ENCODE data around the gene NUDCD3.

The NUDCD3 gene

DNA sequence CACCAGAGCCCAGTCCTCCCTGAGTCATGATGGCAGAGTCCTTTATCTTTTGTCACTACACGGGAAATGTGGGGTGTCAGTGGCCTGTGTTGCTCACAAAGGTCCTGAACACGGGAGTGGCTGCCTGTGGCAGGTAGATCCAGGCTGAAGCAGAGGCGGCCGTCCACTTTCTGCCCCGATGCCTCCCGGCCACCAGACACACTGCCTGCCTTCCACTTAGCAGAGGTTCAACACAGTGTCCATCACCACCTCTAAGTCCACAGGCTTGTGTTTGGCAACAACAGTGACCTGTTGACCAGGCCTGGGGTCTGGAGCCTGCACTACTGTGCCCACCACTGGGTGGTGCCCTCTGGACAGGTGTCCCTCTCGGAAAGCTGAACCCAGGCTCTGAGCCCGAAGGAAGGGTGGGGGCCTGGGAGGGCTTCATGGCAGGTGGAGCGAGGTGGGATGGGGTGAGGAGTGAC lies 115.2 kb downstream of the NUDCD3 start:
- no peaks in the 10 kb centered on the region for H3K9me3 ChIP-seq (ENCODE audit: control insufficient read depth, insufficient read depth, low read length)
- no peak overlapping the region for H3K4me2 ChIP-seq (ENCODE audit: low read length)
- H3K4me3 ChIP-seq (ENCODE audit: low read length) = no peak overlapping the region
- H3K4me1 ChIP-seq (ENCODE audit: control insufficient read depth, low read length) = peaks cover 19% of the 10 kb centered on the region
- no peaks in the 10 kb centered on the region for H3K79me2 ChIP-seq (ENCODE audit: control insufficient read depth, low read length)
- peaks cover 12% of the 10 kb centered on the region for H3F3A ChIP-seq (ENCODE audit: control insufficient read depth, insufficient read depth)
- TF ChIP-seq EZH2phosphoT487 (IDR thresholded peaks at IDR 0.05; ENCODE audit: borderline replicate concordance, low read length) = no peak
- TF ChIP-seq, protein P1, sequence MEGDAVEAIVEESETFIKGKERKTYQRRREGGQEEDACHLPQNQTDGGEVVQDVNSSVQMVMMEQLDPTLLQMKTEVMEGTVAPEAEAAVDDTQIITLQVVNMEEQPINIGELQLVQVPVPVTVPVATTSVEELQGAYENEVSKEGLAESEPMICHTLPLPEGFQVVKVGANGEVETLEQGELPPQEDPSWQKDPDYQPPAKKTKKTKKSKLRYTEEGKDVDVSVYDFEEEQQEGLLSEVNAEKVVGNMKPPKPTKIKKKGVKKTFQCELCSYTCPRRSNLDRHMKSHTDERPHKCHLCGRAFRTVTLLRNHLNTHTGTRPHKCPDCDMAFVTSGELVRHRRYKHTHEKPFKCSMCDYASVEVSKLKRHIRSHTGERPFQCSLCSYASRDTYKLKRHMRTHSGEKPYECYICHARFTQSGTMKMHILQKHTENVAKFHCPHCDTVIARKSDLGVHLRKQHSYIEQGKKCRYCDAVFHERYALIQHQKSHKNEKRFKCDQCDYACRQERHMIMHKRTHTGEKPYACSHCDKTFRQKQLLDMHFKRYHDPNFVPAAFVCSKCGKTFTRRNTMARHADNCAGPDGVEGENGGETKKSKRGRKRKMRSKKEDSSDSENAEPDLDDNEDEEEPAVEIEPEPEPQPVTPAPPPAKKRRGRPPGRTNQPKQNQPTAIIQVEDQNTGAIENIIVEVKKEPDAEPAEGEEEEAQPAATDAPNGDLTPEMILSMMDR (IDR thresholded peaks at IDR 0.05; ENCODE audit: low read depth, low read length, poor library complexity, severe bottlenecking) = peak; percentile 50
- H3K36me3 ChIP-seq (ENCODE audit: control insufficient read depth, low read length) = no peaks in the 10 kb centered on the region
- no peaks in the 10 kb centered on the region for H4K20me1 ChIP-seq (ENCODE audit: control insufficient read depth, insufficient read depth, low read depth, low read length)
- H3K27me3 ChIP-seq (ENCODE audit: control insufficient read depth, low read length) = no peaks in the 10 kb centered on the region
- no peak overlapping the region for H3K27ac ChIP-seq (ENCODE audit: low read depth, low read length)
- no peaks in the 10 kb centered on the region for H3K9me2 ChIP-seq (replicated peaks; ENCODE audit: control insufficient read depth, low read length)

DNA sequence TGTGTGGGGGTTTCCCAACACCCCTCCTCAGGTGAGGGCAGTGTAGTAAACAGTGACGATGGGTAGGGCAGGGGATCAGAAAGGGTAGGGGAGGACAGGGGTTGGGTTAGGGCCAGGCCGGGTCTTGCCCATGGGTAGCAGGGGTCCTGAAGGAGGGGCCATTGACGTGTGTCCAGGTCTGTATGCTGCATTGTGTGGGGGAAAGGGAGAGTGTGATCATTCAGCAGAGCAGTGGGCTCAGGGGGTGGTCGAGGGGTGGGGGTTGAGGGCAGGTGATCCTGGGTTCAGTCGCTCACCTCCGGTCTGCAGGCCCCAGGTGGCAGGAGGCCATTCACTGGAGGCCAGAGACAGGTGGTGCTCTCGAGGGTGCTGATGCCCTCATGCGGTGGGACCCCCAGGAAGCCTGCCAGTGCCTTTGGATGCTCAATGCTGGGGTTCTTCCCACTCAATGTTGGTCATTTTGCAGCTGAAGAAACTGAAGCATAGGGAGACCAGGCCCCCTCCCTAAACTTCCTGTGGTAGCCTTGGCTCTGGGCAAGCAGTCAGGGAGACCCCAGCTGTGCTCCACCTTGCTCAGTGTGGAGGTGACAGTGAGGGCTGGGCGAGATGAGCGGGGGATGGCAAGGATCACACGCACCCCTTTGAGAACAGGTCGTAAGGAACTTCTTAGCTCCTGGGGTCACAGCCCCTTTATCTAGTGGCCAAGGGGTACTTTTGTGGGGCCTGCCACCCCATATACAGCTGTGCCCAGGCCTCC lies 116.3 kb downstream of the NUDCD3 start:
- no peaks in the 10 kb centered on the region for H3K36me3 ChIP-seq (ENCODE audit: control insufficient read depth, low read length)
- H3K27me3 ChIP-seq (ENCODE audit: control insufficient read depth, low read length) = no peaks in the 10 kb centered on the region
- peaks cover 30% of the 10 kb centered on the region for H3K4me1 ChIP-seq (ENCODE audit: control insufficient read depth, low read length)
- no peak overlapping the region for H3K27ac ChIP-seq (ENCODE audit: low read depth, low read length)
- no peak overlapping the region for H3K4me3 ChIP-seq (ENCODE audit: low read length)
- no peaks in the 10 kb centered on the region for H3K79me2 ChIP-seq (ENCODE audit: control insufficient read depth, low read length)
- no peak overlapping the region for H3K4me2 ChIP-seq (ENCODE audit: low read length)
- H4K20me1 ChIP-seq (ENCODE audit: control insufficient read depth, insufficient read depth, low read depth, low read length) = no peaks in the 10 kb centered on the region
- H3K9me3 ChIP-seq (ENCODE audit: control insufficient read depth, insufficient read depth, low read length) = no peaks in the 10 kb centered on the region
- H3K9me2 ChIP-seq (replicated peaks; ENCODE audit: control insufficient read depth, low read length) = no peaks in the 10 kb centered on the region
- peaks cover 12% of the 10 kb centered on the region for H3F3A ChIP-seq (ENCODE audit: control insufficient read depth, insufficient read depth)
- TF ChIP-seq, protein P1 (IDR thresholded peaks at IDR 0.05; ENCODE audit: low read depth, low read length, poor library complexity, severe bottlenecking) = no peak
- TF ChIP-seq EZH2phosphoT487 (IDR thresholded peaks at IDR 0.05; ENCODE audit: borderline replicate concordance, low read length) = no peak

- peaks cover 7% of the 10 kb centered on the region for H3K9me3 ChIP-seq (ENCODE audit: control insufficient read depth, insufficient read depth, low read length)
- no peaks in the 10 kb centered on the region for H3K79me2 ChIP-seq (ENCODE audit: control insufficient read depth, low read length)
- no peaks in the 10 kb centered on the region for H3K9me2 ChIP-seq (replicated peaks; ENCODE audit: control insufficient read depth, low read length)
- no peak overlapping the region for H3K4me3 ChIP-seq (ENCODE audit: low read length)
- no peaks in the 10 kb centered on the region for H4K20me1 ChIP-seq (ENCODE audit: control insufficient read depth, insufficient read depth, low read depth, low read length)
- H3K27ac ChIP-seq (ENCODE audit: low read depth, low read length) = no peak overlapping the region
- peaks cover 25% of the 10 kb centered on the region for H3K4me1 ChIP-seq (ENCODE audit: control insufficient read depth, low read length)
- H3K4me2 ChIP-seq (ENCODE audit: low read length) = no peak overlapping the region
- peaks cover 8% of the 10 kb centered on the region; the same call in 1 of the 2 replicates for H3F3A ChIP-seq (ENCODE audit: control insufficient read depth, insufficient read depth)
- no peaks in the 10 kb centered on the region for H3K27me3 ChIP-seq (ENCODE audit: control insufficient read depth, low read length)
- H3K36me3 ChIP-seq (ENCODE audit: control insufficient read depth, low read length) = no peaks in the 10 kb centered on the region
- TF ChIP-seq EZH2phosphoT487 (IDR thresholded peaks at IDR 0.05; ENCODE audit: borderline replicate concordance, low read length) = no peak
- TF ChIP-seq, protein P1 (IDR thresholded peaks at IDR 0.05; ENCODE audit: low read depth, low read length, poor library complexity, severe bottlenecking) = no peak
Observed at GRCh38 chr7:44373418-44373740, 117.1 kb downstream of the NUDCD3 start.
